ENCODE results near the gene PRDM7.
"Not testable (repeated sequence)": the region's sequence is repeated elsewhere in the genome, so short reads cannot be mapped to it uniquely, and the experiment has no call there.

Gene PRDM7

DNA sequence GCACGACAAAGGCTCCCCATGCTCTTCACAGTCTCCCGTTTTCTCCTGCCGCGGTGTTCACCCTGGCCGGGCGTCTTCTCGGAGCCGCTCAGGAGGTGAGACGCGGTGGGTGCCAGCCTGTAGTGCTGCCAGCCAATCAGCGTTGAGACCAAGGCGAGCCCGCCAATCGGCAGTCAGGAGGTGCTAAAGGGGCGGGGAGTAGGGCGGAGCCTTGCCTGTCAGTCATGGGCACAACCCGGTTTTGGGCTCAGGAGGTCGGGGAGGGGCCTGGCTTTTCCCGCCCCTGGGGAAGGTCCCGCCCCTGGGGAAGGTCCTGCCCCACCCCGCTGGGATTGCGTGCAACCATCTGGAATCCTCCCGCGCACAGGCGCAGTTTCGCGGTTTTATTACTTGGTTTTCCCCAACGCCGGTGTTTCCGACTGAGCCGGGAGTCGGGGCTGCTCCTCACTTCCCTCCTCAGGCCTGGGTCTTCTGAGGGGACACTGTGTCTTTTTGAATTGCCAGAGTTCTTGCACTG, at the start of gene PRDM7:
Gene PRDM7, minus strand, starts transcription at position 92 of the 517 bp plus-strand sequence. CDS start 1,421 bp downstream, outside the sequence.
- H3K9ac ChIP-seq (ENCODE audit: low read depth, low read length): no peak within 1 kb of the TSS
- no peak within 1 kb of the TSS for H3K27ac ChIP-seq (ENCODE audit: low read depth, low read length)
- H3K4me3 ChIP-seq (ENCODE audit: low read depth, low read length): peak within 1 kb of the TSS; percentile 53
- H3K9me3 ChIP-seq (ENCODE audit: control insufficient read depth, insufficient read depth, low read length): peaks cover 3% of the 10 kb centered on the region; the same call in 1 of the 2 replicates
- H3K36me3 ChIP-seq (ENCODE audit: control insufficient read depth, insufficient read depth, low read length): no peaks in the 10 kb centered on the region
- H3K4me1 ChIP-seq (ENCODE audit: control insufficient read depth, insufficient read depth, low read length): no peaks in the 10 kb centered on the region
- H3K27me3 ChIP-seq (ENCODE audit: control insufficient read depth, insufficient read depth, low read length): peaks cover 25% of the 10 kb centered on the region

GRCh38 chr16:90121846-90122245, 44.7 kb upstream of the PRDM7 start:
- not testable (repeated sequence) for H3K27ac ChIP-seq (ENCODE audit: low read depth, low read length); H3K9me3 ChIP-seq (ENCODE audit: control insufficient read depth, insufficient read depth, low read length); H3K36me3 ChIP-seq (ENCODE audit: control insufficient read depth, insufficient read depth, low read length); H3K27me3 ChIP-seq (ENCODE audit: control insufficient read depth, insufficient read depth, low read length); H3K4me3 ChIP-seq (ENCODE audit: low read depth, low read length); H3K4me1 ChIP-seq (ENCODE audit: control insufficient read depth, insufficient read depth, low read length); H3K9ac ChIP-seq (ENCODE audit: low read depth, low read length)

GRCh38 chr16:90107617-90108016, 30.5 kb upstream of the PRDM7 start:
- not testable (repeated sequence) for H3K9ac ChIP-seq (ENCODE audit: low read depth, low read length); H3K36me3 ChIP-seq (ENCODE audit: control insufficient read depth, insufficient read depth, low read length); H3K27ac ChIP-seq (ENCODE audit: low read depth, low read length); H3K9me3 ChIP-seq (ENCODE audit: control insufficient read depth, insufficient read depth, low read length); H3K27me3 ChIP-seq (ENCODE audit: control insufficient read depth, insufficient read depth, low read length); H3K4me1 ChIP-seq (ENCODE audit: control insufficient read depth, insufficient read depth, low read length); H3K4me3 ChIP-seq (ENCODE audit: low read depth, low read length)

DNA sequence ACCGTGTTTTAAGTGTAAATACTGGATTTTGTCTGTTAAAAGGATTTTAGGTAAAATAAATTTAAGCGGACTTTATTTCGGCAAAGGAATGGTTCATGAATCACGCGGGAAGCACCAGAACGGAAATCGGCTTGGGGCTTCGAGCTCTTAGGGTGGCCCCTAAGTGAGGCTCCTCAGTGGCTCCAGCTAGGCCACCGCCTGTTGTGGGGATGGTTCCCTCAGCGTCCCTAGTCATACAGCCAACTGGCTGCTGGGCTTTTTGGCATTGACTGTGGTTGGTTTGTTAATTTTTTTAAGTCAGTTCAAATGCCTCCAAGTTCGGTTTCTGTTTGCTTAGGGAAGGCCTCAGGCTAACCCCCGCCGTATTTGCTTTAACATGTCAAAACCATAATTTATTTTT, 29.9 kb upstream of the PRDM7 start:
- H3K27me3 ChIP-seq (ENCODE audit: control insufficient read depth, insufficient read depth, low read length); H3K36me3 ChIP-seq (ENCODE audit: control insufficient read depth, insufficient read depth, low read length); H3K27ac ChIP-seq (ENCODE audit: low read depth, low read length); H3K9me3 ChIP-seq (ENCODE audit: control insufficient read depth, insufficient read depth, low read length); H3K4me1 ChIP-seq (ENCODE audit: control insufficient read depth, insufficient read depth, low read length); H3K9ac ChIP-seq (ENCODE audit: low read depth, low read length); H3K4me3 ChIP-seq (ENCODE audit: low read depth, low read length): not testable (repeated sequence)

DNA sequence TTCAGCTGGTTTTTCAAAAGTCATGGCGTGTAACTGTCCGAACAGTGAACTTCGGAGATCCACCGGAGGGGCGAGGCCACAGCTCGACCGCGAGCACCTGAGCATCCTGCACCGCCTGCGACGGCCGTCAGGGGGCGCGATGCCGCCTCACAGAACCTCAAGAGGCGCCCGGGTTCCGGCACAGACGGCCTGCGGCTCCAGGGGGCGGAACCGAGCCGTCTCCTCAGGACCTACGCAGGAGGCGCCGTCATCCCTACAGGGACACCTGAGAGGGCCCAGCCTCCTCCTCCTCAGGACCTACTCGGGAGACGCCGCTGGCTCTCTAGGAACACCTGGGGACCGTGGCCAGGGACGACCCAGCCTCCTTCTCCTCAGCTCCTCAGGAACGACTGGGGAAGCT, 29.1 kb upstream of the PRDM7 start:
- H3K4me3 ChIP-seq (ENCODE audit: low read depth, low read length); H3K36me3 ChIP-seq (ENCODE audit: control insufficient read depth, insufficient read depth, low read length); H3K27ac ChIP-seq (ENCODE audit: low read depth, low read length); H3K4me1 ChIP-seq (ENCODE audit: control insufficient read depth, insufficient read depth, low read length); H3K9ac ChIP-seq (ENCODE audit: low read depth, low read length); H3K27me3 ChIP-seq (ENCODE audit: control insufficient read depth, insufficient read depth, low read length); H3K9me3 ChIP-seq (ENCODE audit: control insufficient read depth, insufficient read depth, low read length): not testable (repeated sequence)

- H3K4me3 ChIP-seq (ENCODE audit: low read depth, low read length); H3K27ac ChIP-seq (ENCODE audit: low read depth, low read length); H3K4me1 ChIP-seq (ENCODE audit: control insufficient read depth, insufficient read depth, low read length); H3K27me3 ChIP-seq (ENCODE audit: control insufficient read depth, insufficient read depth, low read length); H3K9ac ChIP-seq (ENCODE audit: low read depth, low read length); H3K36me3 ChIP-seq (ENCODE audit: control insufficient read depth, insufficient read depth, low read length); H3K9me3 ChIP-seq (ENCODE audit: control insufficient read depth, insufficient read depth, low read length): not testable (repeated sequence)
Observed at GRCh38 chr16:90104725-90105124, 27.6 kb upstream of the PRDM7 start.

DNA sequence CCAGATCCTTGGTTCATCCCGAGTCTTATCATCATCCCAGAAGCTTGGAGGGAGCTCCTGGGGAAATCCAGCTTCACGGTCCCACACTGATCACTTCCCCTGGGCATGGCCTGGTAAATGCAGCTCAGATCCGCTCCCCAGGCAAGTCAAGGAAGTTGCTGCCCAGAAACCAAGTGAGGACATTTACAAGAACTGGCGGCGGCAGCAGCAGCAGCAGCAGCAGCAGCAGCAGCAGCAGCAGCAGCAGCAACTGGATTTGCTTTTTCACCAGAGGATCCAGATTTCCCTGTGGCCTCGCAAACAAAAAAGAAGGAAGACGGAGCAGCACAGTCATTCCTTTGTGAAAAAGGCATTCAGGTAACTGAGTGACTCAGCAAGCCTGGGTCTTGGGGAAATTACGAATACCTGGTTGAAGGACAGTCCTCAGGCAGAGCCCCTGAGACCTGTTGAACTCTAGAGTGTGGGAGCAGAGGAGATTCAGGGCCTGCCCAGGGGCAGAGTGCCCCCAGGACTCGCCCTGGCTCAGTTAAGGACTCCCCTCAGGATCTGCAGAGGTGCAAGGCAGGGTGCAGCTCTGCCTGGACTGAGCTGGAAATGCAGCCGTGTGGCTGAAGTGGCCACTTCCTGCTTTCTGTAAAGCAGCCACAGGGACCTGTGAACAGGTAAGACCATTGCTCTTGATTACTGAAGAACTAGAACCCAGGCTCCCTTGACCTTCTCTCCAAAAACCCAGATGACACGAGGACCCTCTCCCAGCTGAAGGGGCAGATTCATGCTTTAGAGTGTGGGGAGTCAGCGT, 25.2 kb upstream of the PRDM7 start:
- H3K4me1 ChIP-seq (ENCODE audit: control insufficient read depth, insufficient read depth, low read length); H3K9ac ChIP-seq (ENCODE audit: low read depth, low read length); H3K36me3 ChIP-seq (ENCODE audit: control insufficient read depth, insufficient read depth, low read length); H3K27me3 ChIP-seq (ENCODE audit: control insufficient read depth, insufficient read depth, low read length); H3K9me3 ChIP-seq (ENCODE audit: control insufficient read depth, insufficient read depth, low read length); H3K4me3 ChIP-seq (ENCODE audit: low read depth, low read length); H3K27ac ChIP-seq (ENCODE audit: low read depth, low read length): not testable (repeated sequence)

DNA sequence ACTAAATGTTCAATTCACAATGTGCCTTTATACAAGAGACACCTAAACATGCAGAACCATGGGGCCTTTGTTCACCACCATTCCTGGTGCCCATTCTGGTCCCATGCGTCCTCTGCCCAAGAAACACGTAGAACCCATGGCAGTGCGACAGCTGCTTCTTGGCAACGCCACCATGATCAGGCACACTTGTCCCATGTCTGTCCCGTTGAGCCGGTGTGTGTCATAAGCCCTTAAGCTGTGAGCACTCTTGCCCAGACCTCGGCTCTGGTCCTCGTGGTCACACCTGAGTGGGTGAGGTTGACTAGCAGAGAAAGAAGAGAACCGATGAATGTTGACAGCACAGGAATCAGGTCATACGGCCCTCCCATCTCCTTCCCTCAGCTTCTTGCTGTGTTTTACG, 24.2 kb upstream of the PRDM7 start:
- H3K9me3 ChIP-seq (ENCODE audit: control insufficient read depth, insufficient read depth, low read length); H3K4me3 ChIP-seq (ENCODE audit: low read depth, low read length); H3K4me1 ChIP-seq (ENCODE audit: control insufficient read depth, insufficient read depth, low read length); H3K9ac ChIP-seq (ENCODE audit: low read depth, low read length); H3K36me3 ChIP-seq (ENCODE audit: control insufficient read depth, insufficient read depth, low read length); H3K27ac ChIP-seq (ENCODE audit: low read depth, low read length); H3K27me3 ChIP-seq (ENCODE audit: control insufficient read depth, insufficient read depth, low read length): not testable (repeated sequence)

DNA sequence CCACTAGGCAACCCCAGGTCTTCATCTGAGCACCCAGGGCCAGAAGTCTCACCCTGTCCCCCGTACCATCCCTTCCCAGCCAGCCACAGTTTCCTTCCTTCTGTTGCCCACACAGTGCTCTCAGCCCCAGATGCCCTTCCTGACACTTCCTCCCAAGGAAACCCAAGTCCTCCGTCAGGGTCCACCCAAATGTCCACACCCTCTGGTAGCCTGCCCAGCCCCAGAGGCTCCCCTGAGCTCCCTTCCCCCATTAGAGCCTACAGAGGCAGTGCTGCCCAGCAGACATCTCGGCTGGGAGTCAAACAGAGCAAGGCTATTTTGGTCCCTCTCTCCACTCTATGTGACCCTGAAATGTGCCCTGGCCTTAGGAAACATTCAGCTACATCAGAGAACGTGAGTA, 23.7 kb upstream of the PRDM7 start:
- H3K9ac ChIP-seq (ENCODE audit: low read depth, low read length); H3K27me3 ChIP-seq (ENCODE audit: control insufficient read depth, insufficient read depth, low read length); H3K9me3 ChIP-seq (ENCODE audit: control insufficient read depth, insufficient read depth, low read length); H3K36me3 ChIP-seq (ENCODE audit: control insufficient read depth, insufficient read depth, low read length); H3K4me1 ChIP-seq (ENCODE audit: control insufficient read depth, insufficient read depth, low read length); H3K4me3 ChIP-seq (ENCODE audit: low read depth, low read length); H3K27ac ChIP-seq (ENCODE audit: low read depth, low read length): not testable (repeated sequence)

DNA sequence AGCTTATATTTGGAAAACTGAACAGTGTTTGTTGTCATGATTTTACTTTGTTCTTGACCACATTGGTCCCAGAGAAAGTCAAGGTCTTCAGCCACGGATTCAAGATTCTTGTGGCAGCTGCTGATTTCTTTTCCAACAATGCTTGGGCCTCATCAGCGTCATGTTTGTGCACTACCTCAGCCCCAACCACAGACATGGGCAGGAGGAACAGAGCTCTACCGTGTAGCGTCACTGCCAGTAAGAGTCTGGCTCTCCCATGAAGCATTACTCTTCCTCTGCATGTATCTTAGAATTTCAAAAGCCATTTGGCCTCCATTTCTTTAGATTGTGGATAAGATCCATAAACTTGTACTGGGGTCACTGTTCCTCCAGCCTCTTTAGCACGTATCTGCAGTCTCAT, 23.1 kb upstream of the PRDM7 start:
- H3K27me3 ChIP-seq (ENCODE audit: control insufficient read depth, insufficient read depth, low read length); H3K9ac ChIP-seq (ENCODE audit: low read depth, low read length); H3K4me1 ChIP-seq (ENCODE audit: control insufficient read depth, insufficient read depth, low read length); H3K27ac ChIP-seq (ENCODE audit: low read depth, low read length); H3K9me3 ChIP-seq (ENCODE audit: control insufficient read depth, insufficient read depth, low read length); H3K36me3 ChIP-seq (ENCODE audit: control insufficient read depth, insufficient read depth, low read length); H3K4me3 ChIP-seq (ENCODE audit: low read depth, low read length): not testable (repeated sequence)

GRCh38 chr16:90098936-90099335, 21.8 kb upstream of the PRDM7 start:
- H3K9ac ChIP-seq (ENCODE audit: low read depth, low read length); H3K4me1 ChIP-seq (ENCODE audit: control insufficient read depth, insufficient read depth, low read length); H3K4me3 ChIP-seq (ENCODE audit: low read depth, low read length); H3K36me3 ChIP-seq (ENCODE audit: control insufficient read depth, insufficient read depth, low read length); H3K9me3 ChIP-seq (ENCODE audit: control insufficient read depth, insufficient read depth, low read length); H3K27ac ChIP-seq (ENCODE audit: low read depth, low read length); H3K27me3 ChIP-seq (ENCODE audit: control insufficient read depth, insufficient read depth, low read length): not testable (repeated sequence)

All from HUES48 (cell line).